Fibroblast of villous mesenchyme (primary cell): ENCODE data around the gene ARID1A. TPM values are rescaled to one million over a fixed set of nuclear protein-coding genes. Genes with fewer than 3 reads are reported as not detected.
"Not testable (repeated sequence)": the region's sequence is repeated elsewhere in the genome, so short reads cannot be mapped to it uniquely, and the experiment has no call there.

ENCODE experiments used
- DNase-seq: peaks from one replicate; pipeline ENCODE4 v3.0.0-alpha.2; 2010; ENCODE audit warnings: low read depth
- H3K4me3 ChIP-seq: 2 replicates; pipeline ENCODE4 v1.5.1; 2011; ENCODE audit warnings: low read depth, mild to moderate bottlenecking, low read length
- CTCF ChIP-seq: IDR thresholded peaks from 2 replicates; pipeline ENCODE4 v1.5.1; 2012; ENCODE audit warnings: low read depth, mild to moderate bottlenecking, low read length; ENCODE audit not compliant: insufficient read depth
- total RNA-seq: library from RNA; depleted of rRNA; stranded (reverse); fragments of >200 nt; gene quantifications from 2 replicates; pipeline ENCODE4 v1.2.3, GENCODE V29; 2012

The ARID1A gene
- total RNA-seq, 1 donor: 31.1 TPM

GRCh38 chr1:26721669-26722355 is 26.0 kb downstream of the ARID1A start:
- H3K4me3 ChIP-seq: no peak overlapping the region
- no peak for TF ChIP-seq CTCF
- DNase-seq: no peak

- TF ChIP-seq CTCF: no peak
- H3K4me3 ChIP-seq: peak overlapping the region; percentile 7
- peak; percentile 99 for DNase-seq
These were observed 27.5 kb downstream of the ARID1A start for GRCh38 chr1:26723013-26723991.

GRCh38 chr1:26724118-26724517 is 28.3 kb downstream of the ARID1A start:
- no peak for TF ChIP-seq CTCF
- H3K4me3 ChIP-seq: no peak overlapping the region
- DNase-seq: no peak

GRCh38 chr1:26724926-26725325 is 29.1 kb downstream of the ARID1A start:
- no peak for TF ChIP-seq CTCF
- no peak for DNase-seq

GRCh38 chr1:26725904-26726303 is 30.1 kb downstream of the ARID1A start:
- H3K4me3 ChIP-seq, DNase-seq: not testable (repeated sequence)

More at GRCh38 chr1:26724926-26725325, 29.1 kb downstream of the ARID1A start:
- H3K4me3 ChIP-seq: no peak overlapping the region

GRCh38 chr1:26726784-26727183 is 31.0 kb downstream of the ARID1A start:
- H3K4me3 ChIP-seq: no peak overlapping the region
- DNase-seq: no peak
- no peak for TF ChIP-seq CTCF

- no peak for TF ChIP-seq CTCF
- no peak for DNase-seq
These were observed 31.7 kb downstream of the ARID1A start for GRCh38 chr1:26727476-26727875.

More at GRCh38 chr1:26727476-26727875, 31.7 kb downstream of the ARID1A start:
- H3K4me3 ChIP-seq: no peak overlapping the region
